Activated T-cell treated with anti-CD3 and anti-CD28 coated beads, Interleukin-2, amount 50 U/mL, for 48 hours (primary cell): ENCODE measurements around the gene AXL.
"Not testable (repeated sequence)": the region's sequence is repeated elsewhere in the genome, so short reads cannot be mapped to it uniquely, and the experiment has no call there.

Experiments
- DNase-seq, 2 experiments: peaks; one replicate each; pipeline ENCODE4 v3.0.0-alpha.2; 2020

AXL gene

DNA sequence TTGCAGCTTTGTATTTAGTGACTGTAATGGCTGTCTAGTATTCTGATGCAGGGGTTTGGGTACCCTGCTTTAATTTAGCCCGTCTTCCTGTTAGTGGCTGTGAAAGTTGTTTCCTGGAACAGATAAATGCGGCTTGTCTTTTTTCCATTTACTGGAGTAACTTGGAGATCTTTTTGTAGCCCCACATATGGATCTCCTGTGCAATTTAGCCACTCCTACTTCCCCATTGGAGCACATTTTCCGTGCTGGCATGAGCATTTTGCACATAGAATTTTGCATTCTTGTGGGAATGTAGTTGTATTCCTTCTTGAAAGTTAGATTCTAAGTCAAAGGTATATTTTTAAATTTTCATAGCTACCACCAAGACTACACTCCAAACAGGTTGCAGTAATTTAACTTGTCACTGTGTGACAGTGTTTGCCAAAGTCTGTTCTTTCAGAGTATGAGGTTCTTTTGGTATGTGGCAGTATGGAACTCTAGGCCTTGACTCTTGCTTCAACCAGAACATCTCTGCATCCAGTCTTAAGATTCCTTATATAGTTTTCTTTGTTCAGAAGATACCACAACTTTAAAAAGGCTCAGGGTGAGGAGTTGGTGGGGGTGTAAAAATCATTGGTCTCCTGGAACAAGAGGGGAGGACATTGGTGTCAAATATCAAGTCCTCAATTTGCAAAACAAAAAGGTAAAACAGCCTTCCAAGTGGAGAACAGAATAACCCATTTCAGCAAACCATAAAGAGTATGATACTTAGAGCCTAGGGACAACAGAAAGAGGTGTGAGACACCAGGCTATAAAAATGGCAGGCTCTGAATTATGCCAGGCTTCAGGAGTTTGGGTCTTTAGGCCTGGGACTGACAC lies 69.9 kb downstream of the AXL start:
- no peak for DNase-seq

DNA sequence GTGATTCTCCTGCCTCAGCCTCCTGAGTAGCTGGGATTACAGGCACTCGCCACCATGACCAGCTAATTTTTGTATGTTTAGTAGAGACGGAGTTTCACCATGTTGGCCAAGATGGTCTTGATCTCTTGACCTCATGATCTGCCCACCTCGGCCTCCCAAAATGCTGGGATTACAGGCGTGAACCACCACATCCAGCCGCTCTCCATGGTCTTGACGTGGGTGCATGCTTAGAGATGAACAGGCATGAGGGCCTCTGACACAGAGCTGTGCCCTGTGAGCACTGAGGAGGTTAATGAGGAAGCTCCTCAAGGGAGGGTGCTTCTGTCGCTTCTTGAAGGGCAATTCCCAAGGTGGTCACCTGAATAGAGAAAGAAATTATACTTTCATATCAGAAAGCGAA lies 70.8 kb downstream of the AXL start:
- not testable (repeated sequence) for DNase-seq

GRCh38 chr19:41294393-41294792 lies 75.4 kb downstream of the AXL start:
- DNase-seq: no peak

GRCh38 chr19:41295499-41295898 lies 76.5 kb downstream of the AXL start:
- no peak for DNase-seq

DNA sequence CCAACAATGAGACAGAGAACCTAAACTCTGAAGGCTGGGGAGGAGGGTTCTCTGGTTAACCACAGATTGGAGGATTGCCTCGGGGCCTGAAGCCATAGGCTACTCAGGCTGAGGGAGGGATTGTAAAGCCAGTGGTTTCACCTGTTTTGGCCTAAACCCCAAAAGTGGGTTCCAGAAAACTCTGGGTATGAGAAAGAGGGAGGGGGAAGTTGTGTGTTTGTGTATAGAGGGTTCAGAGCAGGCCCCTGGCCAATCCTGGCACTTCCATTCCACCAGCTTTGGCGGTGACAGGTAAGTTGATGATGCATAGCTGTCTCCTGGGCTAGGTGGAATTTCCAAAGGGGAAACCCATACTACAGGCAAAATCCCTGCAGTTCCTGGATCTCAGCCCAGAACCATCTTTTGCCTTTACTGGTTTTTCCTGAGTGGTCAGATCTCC lies 77.4 kb downstream of the AXL start:
- no peak for DNase-seq

- no peak for DNase-seq
Measured at GRCh38 chr19:41297628-41298347, 78.8 kb downstream of the AXL start.

DNA sequence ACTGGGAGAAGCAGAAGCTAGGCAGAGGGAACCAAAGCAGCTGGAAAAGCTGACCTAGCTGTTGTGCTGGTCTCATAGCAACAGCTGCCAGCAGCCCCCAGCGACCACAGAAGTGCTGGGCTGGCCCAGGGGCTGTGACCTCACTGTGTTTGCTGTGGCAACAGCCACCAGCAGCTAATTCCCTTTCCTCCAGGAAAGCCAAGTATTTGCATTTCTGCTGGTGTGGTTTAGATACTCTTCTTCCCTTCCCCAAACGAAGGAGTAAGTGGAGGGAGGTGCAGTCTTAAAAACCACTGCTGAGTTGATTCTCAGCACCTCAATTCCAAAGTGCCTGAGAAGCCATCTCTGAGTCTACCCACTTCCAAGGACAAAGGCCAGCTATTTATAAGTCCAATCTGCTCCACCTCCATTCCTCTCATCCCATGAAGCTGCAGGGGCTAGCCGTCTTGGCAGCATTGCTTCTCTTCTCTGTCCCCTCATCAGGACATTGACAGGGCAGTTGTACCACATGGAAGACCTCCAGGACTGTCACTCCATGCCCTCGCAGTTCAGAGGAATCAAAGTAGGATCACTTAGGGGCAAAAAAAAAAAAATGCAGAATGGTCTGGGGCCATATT lies 79.4 kb downstream of the AXL start:
- DNase-seq: no peak

- DNase-seq: no peak
Measured at GRCh38 chr19:41299046-41299754, 80.2 kb downstream of the AXL start.

- DNase-seq: no peak
Measured at GRCh38 chr19:41299755-41300089, 80.7 kb downstream of the AXL start.

DNA sequence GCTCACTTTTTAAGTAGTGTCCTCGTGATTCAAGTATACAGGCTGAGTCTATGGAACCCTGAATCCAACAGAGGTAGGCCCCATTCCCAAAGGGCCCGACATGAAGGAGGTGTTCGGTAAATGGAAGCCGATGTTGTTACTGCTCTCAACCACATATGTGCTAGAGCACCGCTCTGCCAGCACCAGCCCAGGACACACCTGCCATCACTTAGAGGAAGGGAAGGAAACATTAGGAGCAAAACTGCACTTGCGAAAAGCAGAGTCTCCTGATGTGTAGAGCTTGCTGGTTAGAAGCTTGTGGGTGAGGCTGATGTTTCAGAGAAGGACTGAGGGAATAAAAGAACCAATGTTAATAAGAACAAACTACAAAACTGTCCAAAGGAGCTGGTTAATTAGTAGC lies 81.5 kb downstream of the AXL start:
- DNase-seq: no peak

GRCh38 chr19:41302624-41303351 lies 83.8 kb downstream of the AXL start:
- peak; percentile 83 to 87 for DNase-seq

- no peak for DNase-seq
Measured at GRCh38 chr19:41303954-41304353, 84.9 kb downstream of the AXL start.

GRCh38 chr19:41304706-41305483 lies 85.9 kb downstream of the AXL start:
- no peak for DNase-seq

GRCh38 chr19:41305927-41306793 lies 87.1 kb downstream of the AXL start:
- DNase-seq: no peak

DNA sequence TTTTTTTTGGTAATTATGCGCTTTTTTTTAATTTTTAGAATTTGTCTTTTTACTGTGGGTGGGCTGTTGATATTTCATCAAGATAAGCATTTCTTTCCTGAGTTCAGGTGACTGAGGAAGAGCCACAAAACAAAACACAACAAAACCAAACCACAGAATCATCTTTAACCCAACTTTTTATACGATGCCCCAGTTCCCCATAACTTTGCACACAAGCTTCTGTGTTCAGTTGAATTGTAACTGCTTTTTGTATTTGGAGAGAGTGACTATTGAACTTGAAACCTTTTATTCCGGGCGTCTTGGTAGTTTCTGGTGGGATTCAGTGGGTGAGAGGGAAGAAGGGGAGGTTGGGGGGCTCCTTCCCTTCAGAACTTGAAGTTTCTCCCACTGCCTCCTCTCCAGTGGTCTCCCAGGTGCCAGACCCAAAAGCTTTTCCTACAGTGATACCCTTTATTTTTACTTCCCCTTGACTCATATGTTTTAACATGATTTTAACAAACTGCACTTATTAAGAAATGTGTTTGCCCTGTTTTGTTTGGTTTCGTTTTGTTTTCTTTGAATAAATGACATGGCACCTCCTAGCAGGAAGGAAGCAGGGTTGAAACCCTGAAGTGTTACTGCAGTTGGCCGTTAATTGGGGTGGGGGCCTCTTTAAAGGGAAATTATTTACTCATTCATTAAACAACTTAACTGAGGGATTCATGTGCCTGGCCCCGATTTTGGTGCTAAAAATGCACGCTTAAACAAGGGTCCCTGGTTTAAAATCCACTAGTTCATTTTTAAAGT lies 88.3 kb downstream of the AXL start:
- DNase-seq: no peak

DNA sequence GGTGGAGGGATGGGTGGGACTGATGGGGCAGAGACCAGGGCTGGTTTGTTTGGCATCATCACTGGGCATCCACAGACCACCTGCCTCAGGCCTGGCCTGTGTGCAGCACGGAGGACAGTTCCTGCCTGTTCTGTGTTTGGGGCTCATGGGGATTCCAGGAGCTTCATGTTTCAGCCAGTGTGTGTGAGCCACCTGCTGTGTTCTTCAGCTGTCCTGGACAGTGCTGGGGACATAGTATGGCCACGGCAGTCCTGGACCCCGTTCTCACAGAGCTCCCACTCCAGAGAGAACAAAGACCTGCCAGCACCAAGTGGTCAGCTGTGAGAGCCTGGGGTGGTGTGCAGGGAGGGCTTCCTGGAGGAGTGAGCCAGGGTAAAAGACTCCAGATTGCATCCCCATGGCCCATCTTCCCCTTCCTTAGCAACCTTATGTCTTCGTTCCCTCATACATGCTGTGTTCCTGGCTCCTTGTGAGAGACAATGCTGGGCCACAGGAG lies 89.0 kb downstream of the AXL start:
- DNase-seq: no peak

DNA sequence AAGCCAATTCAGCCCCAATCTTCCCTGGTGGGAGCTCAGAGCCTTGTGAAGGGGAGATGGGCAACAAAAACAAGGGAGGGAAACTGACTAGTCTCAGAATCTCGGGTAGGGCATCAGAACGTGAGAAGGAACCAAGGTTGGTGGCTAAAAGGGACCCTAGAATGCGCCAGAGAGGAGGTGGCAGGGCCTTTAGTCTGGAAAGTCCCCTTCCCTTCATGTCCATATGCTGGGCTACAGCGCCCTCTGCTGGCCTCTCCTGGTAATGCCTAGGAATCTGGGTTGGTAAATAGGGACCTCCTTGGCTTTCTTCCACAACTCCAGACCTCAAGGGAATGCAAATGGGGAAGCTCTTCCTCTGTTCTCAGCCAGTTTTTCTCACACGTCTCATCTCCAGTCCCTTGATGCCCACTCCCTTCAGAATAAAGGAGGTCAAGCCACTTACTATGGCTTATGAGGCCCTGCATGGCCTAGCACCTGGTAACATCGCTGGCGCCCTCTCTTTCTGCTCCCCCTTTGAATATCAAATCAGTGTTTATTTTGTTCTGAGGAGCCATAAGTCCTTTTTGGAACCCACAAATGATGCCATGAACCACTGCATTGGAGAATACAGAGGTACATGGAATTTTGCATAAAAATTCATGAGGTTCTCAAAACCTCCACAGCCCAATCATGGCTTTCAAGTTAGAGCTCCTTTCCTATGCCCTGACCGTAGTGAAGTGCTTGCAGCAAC lies 89.6 kb downstream of the AXL start:
- DNase-seq: peak; percentile 97 to 99

DNA sequence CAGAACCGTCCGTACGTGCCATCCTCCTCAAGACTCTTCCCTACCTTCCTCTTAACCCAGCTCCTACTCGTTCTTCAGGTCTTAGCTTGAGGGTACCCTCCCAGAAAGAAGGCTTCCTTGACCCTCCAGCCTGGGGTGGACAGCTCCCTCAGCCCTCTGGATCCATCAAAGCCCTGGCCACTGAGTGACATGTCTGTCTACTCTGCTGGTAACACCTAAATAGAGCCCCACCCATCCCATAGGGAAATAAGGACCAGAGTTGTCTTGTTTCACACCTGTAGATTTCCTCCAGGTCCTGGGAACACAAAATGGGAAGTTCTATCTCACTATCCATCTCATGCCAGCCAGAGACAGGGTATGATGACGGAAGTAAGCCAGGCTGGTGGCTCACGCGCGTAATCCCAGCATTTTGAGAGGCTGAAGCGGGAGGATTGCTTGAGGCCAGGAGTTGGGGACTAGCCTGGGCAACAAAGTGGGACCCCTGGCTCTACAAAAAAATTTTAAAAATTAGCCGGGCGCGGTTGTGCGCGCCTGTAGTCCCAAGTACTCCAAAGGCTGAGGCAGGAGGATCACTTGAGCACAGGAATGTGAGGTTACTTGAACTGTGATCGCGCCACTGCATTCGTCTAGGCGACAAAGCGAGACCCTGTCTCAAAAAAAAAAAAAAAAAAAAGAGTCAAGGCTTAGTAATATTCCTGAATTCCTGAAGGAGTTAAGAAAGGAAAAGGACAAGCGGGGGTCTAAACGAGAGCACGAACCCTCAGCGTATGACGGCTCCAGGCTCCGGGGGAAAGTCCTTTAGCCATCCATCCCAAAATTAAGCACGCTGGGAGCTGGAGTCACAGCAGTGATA lies 90.4 kb downstream of the AXL start:
- DNase-seq: peak; percentile 53 to 57
